Mesothelial cell of epicardium (in vitro differentiated cells): Measurements from ENCODE around the gene SPEM1. TPM values are rescaled to one million over a fixed set of nuclear protein-coding genes. Genes with fewer than 3 reads are reported as not detected.

ENCODE experiments used
- DNase-seq, 2 experiments: peaks; one replicate each; pipeline ENCODE4 v3.0.0; 2021; ENCODE audit warnings: low spot score in 2 of 2; ENCODE audit not compliant: unreplicated experiment in 2 of 2
- H3K27ac Mint-ChIP-seq: 2 replicates; pipeline ENCODE4 v1.8.0; 2021; ENCODE audit warnings: mixed read lengths
- H3K27me3 Mint-ChIP-seq: 2 replicates; pipeline ENCODE4 v1.8.0; 2021; ENCODE audit warnings: low read depth, mixed read lengths
- H3K36me3 Mint-ChIP-seq: 2 replicates; pipeline ENCODE4 v1.8.0; 2021; ENCODE audit warnings: mixed read lengths
- H3K4me1 Mint-ChIP-seq: 2 replicates; pipeline ENCODE4 v1.8.0; 2021; ENCODE audit warnings: mixed read lengths
- H3K4me3 Mint-ChIP-seq: 2 replicates; pipeline ENCODE4 v1.8.0; 2021; ENCODE audit warnings: mild to moderate bottlenecking, moderate library complexity, mixed read lengths
- H3K9me3 Mint-ChIP-seq: 2 replicates; pipeline ENCODE4 v1.8.0; 2021; ENCODE audit warnings: mixed read lengths
- total RNA-seq: library from RNA; stranded (reverse); gene quantifications from 3 replicates; pipeline ENCODE4 v1.2.1, GENCODE V29; 2021
- TF ChIP-seq, protein P1 (sequence below): fragments of 200-600 bp; sonication (generic); IDR thresholded peaks from one replicate; pipeline ENCODE4 v1.5.0; 2021; ENCODE audit warnings: antibody characterized with exemption; ENCODE audit not compliant: unreplicated experiment

SPEM1 gene
- total RNA-seq, 1 donor from 2014 or later = 0.38 TPM

DNA sequence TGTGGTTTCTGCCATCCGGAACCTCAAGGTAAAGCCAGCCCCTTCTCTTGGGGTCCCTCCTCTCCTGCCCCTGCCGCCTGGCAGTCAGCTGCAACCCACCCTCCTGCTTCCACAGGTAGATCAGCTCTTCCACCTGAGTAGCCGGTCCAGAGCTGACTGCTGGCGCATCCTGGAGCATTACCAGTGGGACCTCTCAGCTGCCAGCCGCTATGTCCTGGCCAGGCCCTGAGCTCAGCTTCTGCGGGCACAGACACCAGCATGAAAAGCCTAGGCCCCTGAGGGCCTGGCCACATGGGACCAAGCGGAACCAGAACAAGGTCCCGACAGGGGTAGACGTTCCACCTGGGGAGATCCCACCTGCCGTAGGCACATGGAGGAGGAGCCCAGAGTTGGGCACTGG, 31.3 kb upstream of the SPEM1 start:
- Mint-ChIP-seq H3K9me3 (no peaks in the 10 kb centered on the region), H3K4me3 (no peak overlapping the region), H3K27ac (no peak overlapping the region), H3K27me3 (peaks cover 4% of the 10 kb centered on the region), H3K36me3 (peaks cover 18% of the 10 kb centered on the region), H3K4me1 (peaks cover 6% of the 10 kb centered on the region)
- DNase-seq = no peak
- TF ChIP-seq, protein P1, sequence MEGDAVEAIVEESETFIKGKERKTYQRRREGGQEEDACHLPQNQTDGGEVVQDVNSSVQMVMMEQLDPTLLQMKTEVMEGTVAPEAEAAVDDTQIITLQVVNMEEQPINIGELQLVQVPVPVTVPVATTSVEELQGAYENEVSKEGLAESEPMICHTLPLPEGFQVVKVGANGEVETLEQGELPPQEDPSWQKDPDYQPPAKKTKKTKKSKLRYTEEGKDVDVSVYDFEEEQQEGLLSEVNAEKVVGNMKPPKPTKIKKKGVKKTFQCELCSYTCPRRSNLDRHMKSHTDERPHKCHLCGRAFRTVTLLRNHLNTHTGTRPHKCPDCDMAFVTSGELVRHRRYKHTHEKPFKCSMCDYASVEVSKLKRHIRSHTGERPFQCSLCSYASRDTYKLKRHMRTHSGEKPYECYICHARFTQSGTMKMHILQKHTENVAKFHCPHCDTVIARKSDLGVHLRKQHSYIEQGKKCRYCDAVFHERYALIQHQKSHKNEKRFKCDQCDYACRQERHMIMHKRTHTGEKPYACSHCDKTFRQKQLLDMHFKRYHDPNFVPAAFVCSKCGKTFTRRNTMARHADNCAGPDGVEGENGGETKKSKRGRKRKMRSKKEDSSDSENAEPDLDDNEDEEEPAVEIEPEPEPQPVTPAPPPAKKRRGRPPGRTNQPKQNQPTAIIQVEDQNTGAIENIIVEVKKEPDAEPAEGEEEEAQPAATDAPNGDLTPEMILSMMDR = no peak

DNA sequence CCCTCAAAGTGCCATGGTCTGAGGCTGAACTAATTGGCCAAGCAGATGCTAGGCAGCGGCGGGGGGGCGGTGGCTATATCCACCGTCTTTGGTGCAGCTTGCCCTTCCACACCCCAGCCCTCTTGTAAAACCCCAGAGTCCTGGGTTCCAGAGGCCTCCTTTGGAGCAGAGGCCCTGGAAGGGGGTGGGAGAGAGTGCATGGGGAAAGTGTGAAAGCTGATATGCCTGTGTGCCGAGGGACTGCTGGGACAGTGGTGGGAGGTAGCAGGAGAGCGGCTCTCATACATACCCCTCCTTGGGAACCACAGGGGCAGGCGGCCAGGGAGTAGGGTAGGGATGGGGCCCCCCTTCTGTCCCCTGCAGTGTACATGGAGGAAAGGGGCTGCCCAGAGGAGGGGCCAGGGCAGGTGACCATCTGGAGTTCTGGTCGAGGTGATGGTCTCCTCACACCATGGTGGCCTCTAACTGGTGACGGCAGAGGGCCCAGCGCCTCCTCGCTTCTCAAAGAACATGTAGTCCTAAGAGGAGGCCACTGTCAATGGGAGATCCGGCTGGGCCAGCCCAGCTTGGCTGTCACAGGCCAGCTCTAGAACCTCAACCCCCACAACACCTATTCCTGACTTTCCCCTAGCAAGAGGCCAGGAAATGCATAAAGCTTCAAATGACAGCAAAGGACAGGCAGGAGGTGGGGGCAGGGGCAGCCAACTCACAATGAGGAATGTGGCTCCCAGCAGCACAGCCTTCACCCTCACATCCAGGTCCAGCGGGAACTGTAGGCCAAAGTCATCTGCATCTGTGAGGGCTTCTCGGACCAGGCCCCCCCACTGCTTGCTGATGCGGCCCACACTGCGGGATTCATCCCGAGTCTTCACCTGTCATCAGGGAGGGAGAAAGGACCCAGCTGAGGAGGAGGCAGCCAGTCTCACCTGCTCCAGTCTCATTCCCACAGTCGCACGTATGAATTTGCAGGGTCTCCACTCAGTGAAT, 29.9 kb upstream of the SPEM1 start:
- Mint-ChIP-seq H3K27me3 (no peaks in the 10 kb centered on the region), H3K4me1 (peaks cover 12% of the 10 kb centered on the region), H3K27ac (no peak overlapping the region), H3K9me3 (no peaks in the 10 kb centered on the region), H3K36me3 (peaks cover 16% of the 10 kb centered on the region), H3K4me3 (no peak overlapping the region)
- DNase-seq = no peak
- TF ChIP-seq, protein P1 = no peak

DNA sequence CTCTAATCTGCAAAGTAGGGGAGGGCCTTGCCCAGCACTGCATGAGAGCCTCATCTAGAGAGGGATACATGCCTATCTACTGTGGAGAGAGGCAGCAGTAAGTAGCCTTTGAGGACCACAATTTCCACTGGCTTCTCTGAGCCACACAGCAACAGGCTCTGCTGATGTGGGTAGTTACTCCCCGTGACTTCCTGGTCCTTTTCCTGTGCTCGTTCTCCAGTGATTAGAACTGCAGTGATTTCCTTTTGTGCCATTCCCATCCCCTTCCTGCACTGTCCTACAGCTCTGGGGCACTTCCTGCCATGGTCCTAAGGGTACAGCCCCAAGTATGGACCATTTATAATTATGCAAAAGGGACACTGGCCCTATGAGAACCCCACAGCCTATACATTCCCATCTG, 28.8 kb upstream of the SPEM1 start:
- no peak overlapping the region for H3K4me3 Mint-ChIP-seq
- TF ChIP-seq, protein P1 = no peak
- DNase-seq = no peak
- H3K4me1 Mint-ChIP-seq = peaks cover 12% of the 10 kb centered on the region
- H3K27ac Mint-ChIP-seq = no peak overlapping the region
- H3K36me3 Mint-ChIP-seq = peaks cover 16% of the 10 kb centered on the region
- H3K27me3 Mint-ChIP-seq = no peaks in the 10 kb centered on the region
- no peaks in the 10 kb centered on the region for H3K9me3 Mint-ChIP-seq

DNA sequence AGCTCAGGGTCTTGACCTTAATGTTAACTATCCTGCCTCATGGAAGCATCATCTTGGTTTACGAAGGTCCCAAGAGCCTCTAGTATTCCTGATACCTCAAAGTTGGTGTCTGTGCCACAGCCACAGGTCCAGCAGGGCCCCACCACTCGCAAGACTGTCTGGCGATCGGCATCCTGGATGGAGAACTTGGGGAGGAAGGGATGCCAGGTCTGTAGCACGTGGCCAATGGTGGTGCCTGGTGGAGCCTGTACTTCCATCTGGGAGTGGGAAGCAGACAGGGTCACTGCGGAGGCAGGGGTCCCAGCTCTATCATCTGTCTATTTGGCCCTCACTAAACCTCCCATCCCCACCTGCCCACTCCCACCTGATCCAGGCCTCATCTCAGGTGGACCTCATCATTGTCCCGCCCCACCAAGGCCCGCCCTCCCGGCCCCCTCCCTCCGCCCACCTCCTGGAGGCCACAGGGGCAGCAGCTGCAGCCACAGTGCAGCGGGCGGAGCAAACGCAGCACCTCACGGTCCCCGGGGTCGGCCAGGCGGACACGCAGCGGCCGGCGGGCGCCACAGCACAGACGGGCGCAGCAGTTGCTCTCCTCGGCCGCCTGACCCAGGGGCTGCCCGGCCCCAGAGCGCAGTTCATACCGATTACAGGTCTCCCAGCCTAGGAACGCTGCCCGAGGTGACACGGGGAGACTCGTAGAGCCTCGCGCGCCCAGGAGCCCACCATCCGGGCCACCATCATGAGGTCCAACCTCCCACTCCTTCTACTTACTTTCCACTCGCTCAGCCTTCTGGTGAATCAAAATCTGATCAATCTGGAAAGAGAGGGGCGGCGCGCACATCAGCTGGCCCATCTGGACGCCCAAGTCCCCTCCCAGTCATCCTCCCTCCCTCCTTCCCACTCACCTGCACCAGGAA, 27.2 kb upstream of the SPEM1 start:
- TF ChIP-seq, protein P1 = no peak
- Mint-ChIP-seq H3K27me3 (no peaks in the 10 kb centered on the region), H3K4me1 (peaks cover 12% of the 10 kb centered on the region), H3K27ac (peak overlapping the region; percentile 66), H3K4me3 (peak overlapping the region; percentile 90), H3K36me3 (peaks cover 16% of the 10 kb centered on the region), H3K9me3 (no peaks in the 10 kb centered on the region)
- no peak for DNase-seq

DNA sequence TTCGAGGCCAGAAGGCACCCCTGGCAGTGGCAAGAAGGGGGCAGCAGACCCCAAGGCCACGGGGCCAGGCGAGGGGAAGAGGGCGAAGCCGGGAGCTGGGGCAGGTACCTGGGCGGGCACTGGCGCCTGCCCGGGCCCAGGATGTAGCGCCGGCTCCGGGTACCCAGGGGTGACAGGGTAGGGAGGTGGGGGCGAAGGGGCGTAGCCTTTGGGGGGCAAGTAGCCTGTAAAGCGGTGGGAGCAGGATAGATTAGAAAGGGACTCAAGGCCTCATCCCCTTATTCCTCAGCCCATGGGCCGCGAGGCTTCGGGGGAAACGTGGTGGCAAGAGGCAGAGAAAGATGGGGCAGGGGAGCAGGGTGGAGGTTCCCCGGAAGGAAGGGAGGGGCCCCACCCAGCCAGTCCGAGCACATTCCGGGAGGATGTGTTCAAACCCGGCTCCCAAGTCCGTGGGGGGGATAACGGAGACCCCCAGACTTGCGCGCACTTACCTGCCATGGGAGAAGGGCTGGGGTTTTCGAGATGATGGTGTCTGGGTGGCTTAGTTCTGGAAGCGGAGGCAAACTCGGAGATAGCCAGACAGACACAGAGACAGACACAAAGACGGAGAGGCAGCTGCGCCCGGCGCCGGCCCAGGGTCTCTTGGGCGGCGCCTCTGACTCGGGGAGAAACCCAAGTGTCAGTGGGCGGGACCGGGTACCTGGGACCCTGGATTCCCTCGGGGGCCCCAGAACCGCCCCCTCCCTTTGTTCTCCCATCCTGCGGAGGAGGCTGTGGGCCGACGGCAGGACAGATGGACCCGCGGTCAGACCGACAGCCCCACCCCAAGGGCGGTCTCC, 26.3 kb upstream of the SPEM1 start:
- no peaks in the 10 kb centered on the region for H3K9me3 Mint-ChIP-seq
- no peaks in the 10 kb centered on the region for H3K27me3 Mint-ChIP-seq
- peaks cover 12% of the 10 kb centered on the region for H3K4me1 Mint-ChIP-seq
- H3K36me3 Mint-ChIP-seq = peaks cover 16% of the 10 kb centered on the region
- TF ChIP-seq, protein P1 = no peak
- peak overlapping the region; percentile 88 for H3K27ac Mint-ChIP-seq
- DNase-seq = no peak
- peak overlapping the region; percentile 90 for H3K4me3 Mint-ChIP-seq
